H1 (cell line): ENCODE data around the gene CHCHD6. TPM values are rescaled to one million over a fixed set of nuclear protein-coding genes. Genes with fewer than 3 reads are reported as not detected.

Source experiments
- CTCF ChIA-PET: fragments of 300-600 bp; sonication (Branson Sonifier 250); formaldehyde crosslinking; loops from one replicate; lab custom pipeline; 2021; ENCODE audit not compliant: partially characterized antibody; lab: Charles Lee
- POLR2A ChIA-PET: fragments of 300-600 bp; sonication (Branson Sonifier 250); formaldehyde crosslinking; loops from one replicate; lab custom pipeline; 2021; ENCODE audit warnings: inconsistent platforms; ENCODE audit not compliant: partially characterized antibody; lab: Charles Lee
- DNase-seq, 2 experiments: peaks; one replicate each; pipeline versions ENCODE4 v3.0.0 to v3.0.0-alpha.2; 2010 to 2022; ENCODE audit warnings: low spot score in 2 of 2, low read depth in 1 of 2, mixed read lengths in 1 of 2
- FAIRE-seq: peaks from 2 replicates; lab custom pipeline; 2011; peaks lifted over from hg19 to GRCh38; lab: Jason Lieb, UNC
- H2AFZ ChIP-seq: 2 replicates; pipeline ENCODE4 v1.8.1; 2012; ENCODE audit warnings: low read length, inconsistent platforms
- H2AK5ac ChIP-seq: 2 replicates; pipeline ENCODE4 v1.6.1; 2013; ENCODE audit warnings: low read depth, low read length
- H2BK120ac ChIP-seq: replicated peaks from 2 replicates; pipeline ENCODE3; 2013; ENCODE audit warnings: low read depth, low read length, inconsistent platforms
- H2BK12ac ChIP-seq: 2 replicates; pipeline ENCODE4 v1.6.1; 2013; ENCODE audit warnings: low read depth, low read length
- H2BK15ac ChIP-seq: 2 replicates; pipeline ENCODE4 v1.6.1; 2013; ENCODE audit warnings: low read length
- H2BK20ac ChIP-seq: 2 replicates; pipeline ENCODE4 v1.6.1; 2013; ENCODE audit warnings: low read length
- H2BK5ac ChIP-seq: 2 replicates; pipeline ENCODE4 v1.6.1; 2013; ENCODE audit warnings: low read depth, low read length
- H3K14ac ChIP-seq: 2 replicates; pipeline ENCODE4 v1.6.1; 2013; ENCODE audit warnings: inconsistent platforms; ENCODE audit not compliant: insufficient read length
- H3K18ac ChIP-seq: 2 replicates; pipeline ENCODE4 v1.6.1; 2013; ENCODE audit warnings: low read length; ENCODE audit errors: extremely low read depth
- H3K23ac ChIP-seq: 2 replicates; pipeline ENCODE4 v1.6.1; 2013; ENCODE audit warnings: inconsistent platforms; ENCODE audit not compliant: insufficient read length
- H3K23me2 ChIP-seq: 2 replicates; pipeline ENCODE4 v1.6.1; 2013; ENCODE audit warnings: low read depth, low read length
- H3K27ac ChIP-seq: 2 replicates; pipeline ENCODE4 v1.6.1; 2011; ENCODE audit warnings: low read depth, low read length, inconsistent platforms
- H3K27me3 ChIP-seq, 4 experiments: replicated peaks in 1 of 4; 1 replicate in 1 of 4; 2 replicates in 3 of 4; pipeline versions ENCODE4 v1.6.1 to v1.8.1; 2011 to 2013; ENCODE audit warnings: low read length in 3 of 4, mild to moderate bottlenecking in 3 of 4, inconsistent platforms in 2 of 4, mixed read lengths in 2 of 4, moderate library complexity in 1 of 4; ENCODE audit not compliant: control insufficient read depth in 3 of 4, insufficient read depth in 3 of 4; ENCODE audit errors: extremely low read depth in 1 of 4
- H3K36me3 ChIP-seq, 4 experiments: 2 replicates each; pipeline versions ENCODE4 v1.6.1 to v1.8.1; 2011 to 2013; ENCODE audit warnings: mild to moderate bottlenecking in 4 of 4, low read length in 3 of 4, moderate library complexity in 2 of 4, control low read depth in 1 of 4, inconsistent platforms in 1 of 4; ENCODE audit not compliant: insufficient read depth in 4 of 4, control insufficient read depth in 2 of 4
- H3K4ac ChIP-seq: replicated peaks from 2 replicates; pipeline ENCODE3; 2013; ENCODE audit warnings: low read length, low read depth, mixed read lengths, inconsistent platforms; ENCODE audit not compliant: insufficient read length
- H3K4me1 ChIP-seq, 4 experiments: replicated peaks in 1 of 4; 1 replicate in 1 of 4; 2 replicates in 3 of 4; pipeline versions ENCODE4 v1.6.1 to v1.8.1; 2011 to 2013; ENCODE audit warnings: low read length in 3 of 4, inconsistent platforms in 2 of 4, mixed read lengths in 1 of 4; ENCODE audit not compliant: insufficient read depth in 4 of 4, control insufficient read depth in 3 of 4
- H3K4me2 ChIP-seq, 2 experiments: 2 replicates each; pipeline versions ENCODE4 v1.6.1 to v1.8.1; 2011 to 2013; ENCODE audit warnings: low read depth in 2 of 2, low read length in 2 of 2, control low read depth in 1 of 2, inconsistent platforms in 1 of 2, mild to moderate bottlenecking in 1 of 2; ENCODE audit not compliant: insufficient read depth in 1 of 2
- H3K4me3 ChIP-seq, 4 experiments: fragments of 200-600, 300-600 bp in 1 of 4; sonication (generic), shearing (Covaris generic), sonication (Bioruptor Twin) in 1 of 4; 2 replicates each; pipeline versions ENCODE4 v1.5.1 to v1.8.1; 2011 to 2016; ENCODE audit warnings: low read length in 4 of 4, low read depth in 3 of 4, control low read depth in 2 of 4, inconsistent platforms in 2 of 4, mild to moderate bottlenecking in 2 of 4, mixed read lengths in 1 of 4, moderate library complexity in 1 of 4; ENCODE audit not compliant: insufficient read depth in 2 of 4; ENCODE audit errors: extremely low read depth in 1 of 4
- H3K56ac ChIP-seq: replicated peaks from 2 replicates; pipeline ENCODE3; 2013; ENCODE audit warnings: low read depth, mild to moderate bottlenecking, mixed read lengths, low read length, inconsistent platforms; ENCODE audit not compliant: insufficient read length
- H3K79me1 ChIP-seq: 2 replicates; pipeline ENCODE4 v1.6.1; 2013; ENCODE audit warnings: low read depth, low read length, control low read depth
- H3K79me2 ChIP-seq, 2 experiments: 2 replicates each; pipeline versions ENCODE4 v1.6.1 to v1.8.1; 2012 to 2013; ENCODE audit warnings: low read length in 2 of 2, mild to moderate bottlenecking in 2 of 2, inconsistent platforms in 1 of 2; ENCODE audit not compliant: insufficient read depth in 2 of 2, control insufficient read depth in 1 of 2
- H3K9ac ChIP-seq, 4 experiments: replicated peaks in 1 of 4; 1 replicate in 1 of 4; 2 replicates in 3 of 4; pipeline versions ENCODE4 v1.6.1 to v1.8.1; 2011 to 2013; ENCODE audit warnings: low read depth in 3 of 4, low read length in 3 of 4, control low read depth in 2 of 4, mild to moderate bottlenecking in 2 of 4, moderate library complexity in 2 of 4, inconsistent platforms in 1 of 4; ENCODE audit errors: extremely low read depth in 1 of 4
- H3K9me3 ChIP-seq, 2 experiments: 2 replicates each; pipeline versions ENCODE4 v1.6.1 to v1.8.1; 2012 to 2013; ENCODE audit warnings: mild to moderate bottlenecking in 2 of 2, moderate library complexity in 2 of 2, control low read depth in 1 of 2, inconsistent platforms in 1 of 2, low read depth in 1 of 2, low read length in 1 of 2, mixed read lengths in 1 of 2; ENCODE audit not compliant: insufficient read depth in 2 of 2
- H4K20me1 ChIP-seq, 2 experiments: replicated peaks in 1 of 2; 2 replicates each; pipeline versions ENCODE3 to v1.8.1; 2011 to 2013; ENCODE audit warnings: inconsistent platforms in 2 of 2, low read length in 2 of 2, mild to moderate bottlenecking in 1 of 2; ENCODE audit not compliant: insufficient read depth in 2 of 2, control insufficient read depth in 1 of 2
- H4K5ac ChIP-seq: 2 replicates; pipeline ENCODE4 v1.6.1; 2013; ENCODE audit warnings: low read length, low read depth, mixed read lengths, inconsistent platforms; ENCODE audit not compliant: insufficient read length
- H4K8ac ChIP-seq: 2 replicates; pipeline ENCODE4 v1.8.0; 2013; ENCODE audit warnings: mild to moderate bottlenecking, moderate library complexity, low read length, inconsistent platforms; ENCODE audit not compliant: insufficient read depth; ENCODE audit errors: extremely low read depth
- H4K91ac ChIP-seq: replicated peaks from 2 replicates; pipeline ENCODE3; 2013; ENCODE audit warnings: low read length, mixed read lengths, inconsistent platforms; ENCODE audit not compliant: insufficient read length
- BACH1 ChIP-seq: IDR thresholded peaks from 2 replicates; pipeline ENCODE4 v1.6.1; 2012; ENCODE audit warnings: low read length, improper control_type of control experiment
- CBX8 ChIP-seq: fragments of 300-800, 300-1000 bp; sonication (generic); IDR thresholded peaks from 2 replicates; pipeline ENCODE4 v1.7.1; 2016; ENCODE audit warnings: low read depth, low read length, borderline replicate concordance
- CHD2 ChIP-seq: IDR thresholded peaks from 2 replicates; pipeline ENCODE4 v1.6.1; 2012; ENCODE audit warnings: low read length, improper control_type of control experiment
- CREB1 ChIP-seq: IDR thresholded peaks from 2 replicates; pipeline ENCODE4 v1.6.1; 2012; ENCODE audit warnings: inconsistent platforms
- GABPA ChIP-seq: IDR thresholded peaks from 2 replicates; pipeline ENCODE4 v1.6.1; 2011; ENCODE audit warnings: mild to moderate bottlenecking, low read length, moderate library complexity, borderline replicate concordance; ENCODE audit not compliant: insufficient read depth
- GTF2F1 ChIP-seq: IDR thresholded peaks from 2 replicates; pipeline ENCODE4 v1.6.1; 2012; ENCODE audit warnings: low read depth, low read length, improper control_type of control experiment, borderline replicate concordance
- HDAC2 ChIP-seq, 2 experiments: fragments of 300-600 bp in 1 of 2; sonication (generic) in 1 of 2; IDR thresholded peaks; 2 replicates each; pipeline ENCODE4 v1.6.1; 2011 to 2012; ENCODE audit warnings: low read depth in 2 of 2, low read length in 2 of 2, mild to moderate bottlenecking in 2 of 2, moderate library complexity in 2 of 2, borderline replicate concordance in 1 of 2, inconsistent platforms in 1 of 2
- HDAC6 ChIP-seq: IDR thresholded peaks from one replicate; pipeline ENCODE4 v1.7.1; 2012; ENCODE audit warnings: low read depth, mild to moderate bottlenecking, inconsistent platforms, low read length, moderate library complexity
- JUN ChIP-seq: IDR thresholded peaks from 2 replicates; pipeline ENCODE4 v1.6.1; 2011; ENCODE audit warnings: low read depth, mild to moderate bottlenecking, improper control_type of control experiment, low read length
- NANOG ChIP-seq: IDR thresholded peaks from 2 replicates; pipeline ENCODE4 v1.6.1; 2011; ENCODE audit warnings: low read length, low read depth, mild to moderate bottlenecking, inconsistent platforms; ENCODE audit not compliant: insufficient read depth, poor library complexity, severe bottlenecking
- POLR2AphosphoS5 ChIP-seq: IDR thresholded peaks from 2 replicates; pipeline ENCODE4 v1.6.1; 2011; ENCODE audit warnings: low read depth, low read length
- RFX5 ChIP-seq: IDR thresholded peaks from 2 replicates; pipeline ENCODE4 v1.6.1; 2011; ENCODE audit warnings: low read depth, low read length, improper control_type of control experiment, borderline replicate concordance
- RNF2 ChIP-seq: fragments of 200-900, 300-1000 bp; sonication (generic); IDR thresholded peaks from 2 replicates; pipeline ENCODE4 v1.7.1; 2016; ENCODE audit warnings: borderline replicate concordance, low read depth, mild to moderate bottlenecking, antibody characterized with exemption, low read length; ENCODE audit not compliant: poor library complexity, severe bottlenecking; ENCODE audit errors: missing control alignments
- SP2 ChIP-seq: IDR thresholded peaks from 2 replicates; pipeline ENCODE4 v1.6.1; 2012; ENCODE audit warnings: mild to moderate bottlenecking, low read length, inconsistent platforms
- WGBS, 2 experiments: shearing (Covaris generic) in 1 of 2; methylation state at CpG; one replicate each; pipeline versions ENCODE4 v1.1.6 to v1.1.7; 2013 to 2015; ENCODE audit warnings: low lambda C conversion rate in 2 of 2, mixed read lengths in 2 of 2, inconsistent platforms in 1 of 2, low coverage in 1 of 2, missing lambda C conversion rate in 1 of 2; ENCODE audit not compliant: insufficient replicate concordance in 2 of 2, insufficient coverage in 1 of 2, insufficient read length in 1 of 2; ENCODE audit errors: extremely low coverage in 1 of 2, missing lambda C conversion rate in 1 of 2; 5-methylcytosine and 5-hydroxymethylcytosine counted together
- polyA plus RNA-seq, 7 experiments: library from polyadenylated mRNA; depleted of rRNA in 3 of 7; stranded (reverse) in 5 of 7; unstranded in 2 of 7; fragments of >200 nt in 5 of 7; fragments of 200-250 nt in 2 of 7; gene quantifications; 1 replicate in 5 of 7; 2 replicates in 1 of 7; 4 replicates in 1 of 7; pipeline versions ENCODE4 v1.2.1 to v1.2.3, GENCODE V29; 2011 to 2013; ENCODE audit warnings: missing spikeins in 2 of 7, mixed read lengths in 2 of 7
- total RNA-seq: library from RNA; stranded (reverse); fragmentation: NEBNext Ultra II Directional; extraction: Animal tissue kit (Norgen Biotek cat#: 25700); gene quantifications from 2 replicates; pipeline ENCODE4 v1.2.1, GENCODE V29; 2021

The CHCHD6 gene
- total and polyA plus RNA-seq, 2 of the 8 experiments (the other 6 are each of a cell fraction or from before 2014, with no cell fraction given): 32.4 to 37.6 TPM

- Histone ChIP-seq H3K27ac (no peak overlapping the region), H3K9ac (no peak overlapping the region), H2BK5ac (no peak overlapping the region; the same call in 1 of the 2 replicates), H4K20me1 (peaks cover 22 to 62% of the 10 kb centered on the region in 2 experiments), H3K4ac (no peak overlapping the region), H3K4me2 (no peak overlapping the region), H3K23ac (no peak overlapping the region), H3K79me2 (peaks cover 0 to 63% of the 10 kb centered on the region in 2 experiments; a peak in 2 of 4 replicates), H2BK120ac (no peak overlapping the region), H3K56ac (no peak overlapping the region), H3K4me3 (no peak overlapping the region), H3K14ac (no peak overlapping the region), H3K18ac (no peak overlapping the region), H2BK15ac (no peak overlapping the region), H4K8ac (no peak overlapping the region), H4K91ac (no peak overlapping the region), H3K4me1 (peaks cover 0 to 1% (median 0%) of the 10 kb centered on the region in 4 experiments; a peak in 1 of 7 replicates), H3K79me1 (peaks cover 36% of the 10 kb centered on the region), H3K27me3 (no peaks in the 10 kb centered on the region), H2AFZ (no peak overlapping the region), H3K23me2 (no peaks in the 10 kb centered on the region), H2BK20ac (no peak overlapping the region), H4K5ac (no peak overlapping the region), H2BK12ac (no peak overlapping the region), H2AK5ac (no peak overlapping the region), H3K9me3 (no peaks in the 10 kb centered on the region), H3K36me3 (peaks cover 2 to 16% (median 11%) of the 10 kb centered on the region in 4 experiments; a peak in 6 of 8 replicates)
- POLR2A ChIA-PET: interaction anchor here (1.3 kb wide), 1 partner anchor 9 kb away, joined by 3 read pairs; no protein-coding TSS in a partner anchor
- CTCF ChIA-PET: interaction anchor here (0.9 to 10.0 kb wide), 3 partner anchors 12 to 255 kb away, joined by 3 to 74 read pairs (median 14); partner anchors contain the start of gene PLXNA1
- no peak for FAIRE-seq
- DNase-seq: no peak
- 84% methylated on average over 8 of the region's 9 CpGs; no CpG with 5 or more reads in 1 of the 2 experiments for WGBS, 2 experiments
- TF ChIP-seq RFX5 (no peak), GTF2F1 (no peak), CBX8 (no peak), CHD2 (no peak), RNF2 (no peak), JUN (no peak), CREB1 (no peak), SP2 (no peak), NANOG (no peak), GABPA (no peak), BACH1 (no peak), HDAC6 (no peak), POLR2AphosphoS5 (no peak), HDAC2 (IDR thresholded peaks at IDR 0.05; ENCODE audit: borderline replicate concordance in 1 of 2, low read depth in 2 of 2, low read length in 2 of 2) (no peak)
These were observed 289.4 kb downstream of the CHCHD6 start for GRCh38 chr3:126993436-126993835.
